GM12892 (cell line): ENCODE measurements around the gene KLF16.

Experiments used
- POLR2A ChIP-seq: IDR thresholded peaks from 2 replicates; pipeline ENCODE4 v1.6.1; 2011; ENCODE audit warnings: low read depth, low read length, control low read depth
- POLR2AphosphoS5 ChIP-seq: IDR thresholded peaks from 2 replicates; pipeline ENCODE4 v1.6.1; 2011; ENCODE audit warnings: low read depth, low read length, control low read depth
- TAF1 ChIP-seq: IDR thresholded peaks from 2 replicates; pipeline ENCODE4 v1.6.1; 2011; ENCODE audit warnings: low read depth, mild to moderate bottlenecking, control low read depth, low read length, borderline replicate concordance

DNA sequence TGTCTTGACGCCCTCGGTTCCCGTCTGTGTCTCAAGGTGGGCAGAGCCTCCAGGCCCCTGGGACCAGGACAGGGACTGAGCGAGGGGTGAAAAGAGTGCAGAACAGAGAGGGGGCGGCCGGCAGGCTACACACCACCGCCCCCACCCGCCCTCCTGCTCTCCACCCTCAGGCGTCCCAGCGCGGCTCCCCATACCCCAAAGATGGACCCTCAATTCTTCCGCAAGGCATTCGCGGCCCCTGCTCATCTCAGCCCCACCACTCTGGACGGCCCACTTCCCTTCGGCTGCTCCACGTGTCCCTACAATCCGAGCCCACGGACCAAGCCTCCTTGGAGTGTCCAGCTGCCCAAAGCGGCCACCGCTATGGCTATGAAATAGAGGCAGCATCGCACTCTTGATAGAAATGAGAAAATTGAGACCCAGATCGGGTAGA lies 1.8 kb downstream of the KLF16 start:
- TF ChIP-seq POLR2A, result no peak
- TF ChIP-seq POLR2AphosphoS5, result no peak
- TF ChIP-seq TAF1, result no peak
